Lower leg skin (tissue), 3 donors: ENCODE data around the gene CA10.

Source experiments
- CTCF ChIP-seq, 3 donors: fragments of 450-650 bp; IDR thresholded peaks; one replicate each; pipeline ENCODE4 v1.5.1; 2016; ENCODE audit warnings: antibody characterized with exemption in 3 of 3, mild to moderate bottlenecking in 3 of 3, moderate library complexity in 2 of 3
- POLR2A ChIP-seq, 2 donors: fragments of 450-650 bp; IDR thresholded peaks; one replicate each; pipeline ENCODE4 v1.6.1; 2016 to 2017; ENCODE audit warnings: antibody characterized with exemption in 2 of 2, mild to moderate bottlenecking in 1 of 2, moderate library complexity in 1 of 2

DNA sequence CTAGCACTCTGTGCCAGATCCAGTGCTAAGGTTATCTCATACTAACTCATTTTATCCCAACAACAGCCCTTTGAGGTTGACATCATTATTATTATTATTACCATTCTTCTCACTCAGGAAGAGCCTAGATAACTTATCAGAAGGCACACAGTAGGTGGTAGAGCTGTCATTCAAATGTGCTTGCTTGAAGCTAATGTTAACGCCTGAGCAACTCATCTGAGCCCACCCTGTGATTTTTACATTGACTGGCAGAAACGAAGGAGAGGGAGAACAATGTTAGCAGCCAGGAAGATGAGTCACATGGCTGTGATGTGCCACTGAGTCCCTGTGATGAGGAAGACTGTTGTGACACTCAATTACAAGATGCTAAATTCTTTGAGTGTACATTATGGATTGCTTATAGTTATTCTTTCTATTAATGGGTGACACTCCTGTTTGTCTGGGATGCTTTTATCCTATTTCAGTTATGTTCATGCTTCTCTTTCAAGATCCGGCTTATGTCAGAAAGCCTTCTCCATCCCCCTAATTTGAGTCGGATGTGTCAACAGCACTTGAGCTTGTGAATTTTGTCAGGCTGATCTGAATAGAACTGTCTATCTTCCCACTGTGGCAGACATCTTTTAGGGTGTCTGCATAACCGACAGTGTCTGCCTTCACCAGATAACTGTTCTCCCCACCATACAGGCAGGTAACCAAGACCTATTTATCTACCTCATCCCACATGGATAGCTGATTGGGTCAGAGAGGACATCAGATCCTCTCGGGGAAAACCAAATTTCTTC, 426.4 kb downstream of the CA10 start:
- TF ChIP-seq POLR2A (IDR thresholded peaks at IDR 0.05) (no peak), CTCF (IDR thresholded peaks at IDR 0.05) (no peak)
